GM12878 (cell line): ENCODE data around the gene GPLD1. TPM values are rescaled to one million over a fixed set of nuclear protein-coding genes. Genes with fewer than 3 reads are reported as not detected.

Experiments used
- ATAC-seq: fragments of 200-7000 bp; cut with Tn5 transposase; 3 replicates; pipeline ENCODE4 v1.9.1; 2020; ENCODE audit warnings: mild to moderate bottlenecking, moderate library complexity
- BruUV-seq: library from RNA; stranded (reverse); fragments of 400-500 nt; replicated peaks from 2 replicates; lab custom pipeline; 2021; lab: Mats Ljungman, UMichigan
- CTCF ChIA-PET: fragments of 300-600 bp; sonication (Branson Sonifier 250); formaldehyde crosslinking; extraction: SDS; loops from one replicate; lab custom pipeline; 2021; ENCODE audit warnings: inconsistent platforms; lab: Yijun Ruan, JAX
- POLR2A ChIA-PET: fragments of 350-600 bp; formaldehyde crosslinking; extraction: SDS; loops from one replicate; lab custom pipeline; 2021; ENCODE audit warnings: inconsistent platforms; lab: Charles Lee
- RAD21 ChIA-PET: fragments of 300-600 bp; sonication (Branson Sonifier 250); formaldehyde crosslinking; loops from one replicate; lab custom pipeline; 2023; ENCODE audit warnings: antibody characterized with exemption; ENCODE audit not compliant: unreplicated experiment; lab: Charles Lee
- SMC1A ChIA-PET: fragments of 300-600 bp; sonication (Branson Sonifier 250); formaldehyde crosslinking; loops from one replicate; lab custom pipeline; 2023; ENCODE audit not compliant: unreplicated experiment, uncharacterized antibody; lab: Charles Lee
- DNase-seq: peaks from one replicate; pipeline ENCODE4 v3.0.0-alpha.2; 2011; ENCODE audit warnings: low read depth, low spot score
- FAIRE-seq: peaks from 3 replicates; lab custom pipeline; 2011; peaks lifted over from hg19 to GRCh38; lab: Jason Lieb, UNC
- H2AFZ ChIP-seq: 2 replicates; pipeline ENCODE4 v1.6.0; 2011; ENCODE audit warnings: low read depth, low read length, control low read depth; ENCODE audit not compliant: control insufficient read depth
- H3K27ac ChIP-seq: 2 replicates; pipeline ENCODE4 v1.5.1; 2011; ENCODE audit warnings: control low read depth; ENCODE audit not compliant: control insufficient read depth, insufficient read depth
- H3K27me3 ChIP-seq, 2 experiments: replicated peaks in 1 of 2; 2 replicates each; pipeline versions ENCODE4 v1.6.0 to v1.6.1; 2011; ENCODE audit warnings: low read length in 1 of 2; ENCODE audit not compliant: control insufficient read depth in 2 of 2, insufficient read depth in 2 of 2
- H3K36me3 ChIP-seq, 2 experiments: 2 replicates each; pipeline ENCODE4 v1.5.1; 2011; ENCODE audit warnings: low read length in 1 of 2; ENCODE audit not compliant: control insufficient read depth in 2 of 2, insufficient read depth in 2 of 2
- H3K4me1 ChIP-seq: 2 replicates; pipeline ENCODE4 v1.6.1; 2011; ENCODE audit warnings: mild to moderate bottlenecking, low read length, moderate library complexity, mixed read lengths; ENCODE audit not compliant: control insufficient read depth, insufficient read depth
- H3K4me2 ChIP-seq: 2 replicates; pipeline ENCODE4 v1.6.0; 2011; ENCODE audit warnings: control low read depth; ENCODE audit not compliant: control insufficient read depth, insufficient read depth
- H3K4me3 ChIP-seq: fragments of 200-600 bp; sonication (generic); 2 replicates; pipeline ENCODE4 v1.5.1; 2016
- H3K79me2 ChIP-seq: 2 replicates; pipeline ENCODE4 v1.6.0; 2011; ENCODE audit warnings: low read length; ENCODE audit not compliant: control insufficient read depth, insufficient read depth
- H3K9ac ChIP-seq: 2 replicates; pipeline ENCODE4 v1.8.0; 2011; ENCODE audit warnings: low read length, control low read depth, mixed read lengths; ENCODE audit not compliant: control insufficient read depth, insufficient read depth
- H3K9me3 ChIP-seq: replicated peaks from 3 replicates; pipeline ENCODE4 v1.5.1; 2011; ENCODE audit warnings: mild to moderate bottlenecking, low read length; ENCODE audit not compliant: control insufficient read depth, insufficient read depth
- H4K20me1 ChIP-seq: 2 replicates; pipeline ENCODE4 v1.6.0; 2011; ENCODE audit not compliant: control insufficient read depth, insufficient read depth
- ATF7 ChIP-seq: fragments of 450-650 bp; IDR thresholded peaks from 2 replicates; pipeline ENCODE4 v1.6.1; 2016; ENCODE audit warnings: low read depth, mild to moderate bottlenecking
- BCL11A ChIP-seq: IDR thresholded peaks from 2 replicates; pipeline ENCODE4 v1.6.1; 2011; ENCODE audit warnings: low read depth, low read length
- CREB1 ChIP-seq: IDR thresholded peaks from 2 replicates; pipeline ENCODE4 v1.6.1; 2012; ENCODE audit warnings: low read depth, mild to moderate bottlenecking, inconsistent platforms
- KDM1A ChIP-seq: fragments of 200-600 bp; sonication (generic); IDR thresholded peaks from 2 replicates; pipeline ENCODE4 v1.6.1; 2016; ENCODE audit warnings: borderline replicate concordance
- MEF2B ChIP-seq: fragments of 450-650 bp; IDR thresholded peaks from 2 replicates; pipeline ENCODE4 v1.6.1; 2018; ENCODE audit warnings: mild to moderate bottlenecking, moderate library complexity; ENCODE audit not compliant: partially characterized antibody, poor library complexity, severe bottlenecking
- MTA2 ChIP-seq: fragments of 450-650 bp; IDR thresholded peaks from 2 replicates; pipeline ENCODE4 v1.6.1; 2016; ENCODE audit warnings: low read depth, mild to moderate bottlenecking, moderate library complexity
- NFXL1 ChIP-seq: fragments of 450-650 bp; IDR thresholded peaks from 2 replicates; pipeline ENCODE4 v1.6.1; 2017; ENCODE audit warnings: antibody characterized with exemption, mild to moderate bottlenecking, borderline replicate concordance
- RAD51 ChIP-seq: fragments of 450-650 bp; IDR thresholded peaks from 2 replicates; pipeline ENCODE4 v1.6.1; 2016; ENCODE audit warnings: moderate library complexity, mild to moderate bottlenecking, inconsistent platforms
- RUNX3 ChIP-seq: IDR thresholded peaks from 2 replicates; pipeline ENCODE4 v1.6.1; 2012; ENCODE audit warnings: low read length, inconsistent platforms
- SMC3 ChIP-seq: IDR thresholded peaks from 2 replicates; pipeline ENCODE4 v1.6.1; 2011; ENCODE audit warnings: low read length, improper control_type of control experiment, borderline replicate concordance
- TARDBP ChIP-seq: IDR thresholded peaks from 2 replicates; pipeline ENCODE4 v1.6.1; 2016; ENCODE audit warnings: borderline replicate concordance
- TCF7 ChIP-seq: IDR thresholded peaks from 2 replicates; pipeline ENCODE4 v1.6.1; 2014; ENCODE audit warnings: antibody characterized with exemption, borderline replicate concordance
- WGBS: methylation state at CpG from one replicate; pipeline ENCODE4 v1.1.6; 2016; ENCODE audit warnings: low lambda C conversion rate; ENCODE audit not compliant: insufficient replicate concordance, insufficient coverage; ENCODE audit errors: missing lambda C conversion rate; 5-methylcytosine and 5-hydroxymethylcytosine counted together
- in situ Hi-C: fragments of 300-500 bp; cut with MboI; formaldehyde crosslinking; loops from 9 replicates; pipeline ENCODE4 v1.14.3; 2018; ENCODE audit warnings: mixed read lengths
- intact Hi-C: fragments of 100-400 bp; cut with micrococcal nuclease; formaldehyde crosslinking; loops from one replicate; pipeline ENCODE4 v1.14.2; 2022; ENCODE audit not compliant: unreplicated experiment
- polyA plus RNA-seq, 11 experiments: library from polyadenylated mRNA; depleted of rRNA in 4 of 11; unstranded in 6 of 11; stranded (reverse) in 5 of 11; fragments of >200 nt; fragmentation: Nextera tagmentation in 4 of 11; fragmentation: Illumina TruSeq in 1 of 11; extraction: Ambion mirVana in 4 of 11; extraction: Trizol in 1 of 11; gene quantifications; 1 replicate in 1 of 11; 2 replicates in 10 of 11; pipeline versions ENCODE4 v1.2.1 to v1.2.3, GENCODE V29; 2011 to 2016; ENCODE audit warnings: inconsistent platforms in 2 of 11, missing spikeins in 2 of 11, low read depth in 1 of 11
- total RNA-seq, 4 experiments: library from RNA; depleted of rRNA in 3 of 4; stranded (reverse); fragments of >200 nt in 3 of 4; fragmentation: Illumina TruSeq in 1 of 4; extraction: Trizol in 1 of 4; gene quantifications; 2 replicates each; pipeline versions ENCODE4 v1.2.1 to v1.2.3, GENCODE V29; 2013 to 2021
- TF ChIP-seq, protein P1 (sequence below): IDR thresholded peaks from 2 replicates; pipeline ENCODE4 v1.6.1; 2011; ENCODE audit warnings: low read depth, low read length, improper control_type of control experiment, borderline replicate concordance
- TF ChIP-seq, protein P2 (sequence below): IDR thresholded peaks from 2 replicates; pipeline ENCODE4 v1.6.1; 2012; ENCODE audit warnings: improper control_type of control experiment, low read depth, low read length; ENCODE audit not compliant: insufficient replicate concordance

The GPLD1 gene
- total and polyA plus RNA-seq, 10 of the 15 experiments (the other 5 are each of a cell fraction or from before 2014, with no cell fraction given), result 0.04 to 1.0 (median 0.69) TPM

- H3K36me3 ChIP-seq, result no peaks in the 10 kb centered on the region
- ATAC-seq, result no peak
- ChIA-PET CTCF (interaction anchor here (1.6 kb wide), 1 partner anchor 105 kb away, joined by 3 read pairs; no protein-coding TSS in a partner anchor), POLR2A (no interaction called here), SMC1A (interaction anchor here (0.8 kb wide), 1 partner anchor 70 kb away, joined by 3 read pairs; no protein-coding TSS in a partner anchor), RAD21 (no interaction called here)
- H3K4me3 ChIP-seq, result no peak overlapping the region
- 81% methylated on average over 6 of the region's 6 CpGs for WGBS
- no peaks in the 10 kb centered on the region for H3K27me3 ChIP-seq
- H3K27ac ChIP-seq, result no peak overlapping the region
- TF ChIP-seq TARDBP (no peak), MTA2 (no peak), TCF7 (no peak)
- intact Hi-C loops (no loop called here), in situ Hi-C loops (no loop called here)
- no peak for DNase-seq
- no TSS peak for BruUV-seq
- no peaks in the 10 kb centered on the region for H4K20me1 ChIP-seq
- H3K9ac ChIP-seq, result no peak overlapping the region
- H3K9me3 ChIP-seq, result no peaks in the 10 kb centered on the region
- FAIRE-seq, result no peak
- no peaks in the 10 kb centered on the region for H3K79me2 ChIP-seq
- no peaks in the 10 kb centered on the region for H3K4me1 ChIP-seq
- H2AFZ ChIP-seq, result no peak overlapping the region
- no peak overlapping the region for H3K4me2 ChIP-seq
Observed at GRCh38 chr6:24476631-24477030, 12.7 kb downstream of the GPLD1 start.

DNA sequence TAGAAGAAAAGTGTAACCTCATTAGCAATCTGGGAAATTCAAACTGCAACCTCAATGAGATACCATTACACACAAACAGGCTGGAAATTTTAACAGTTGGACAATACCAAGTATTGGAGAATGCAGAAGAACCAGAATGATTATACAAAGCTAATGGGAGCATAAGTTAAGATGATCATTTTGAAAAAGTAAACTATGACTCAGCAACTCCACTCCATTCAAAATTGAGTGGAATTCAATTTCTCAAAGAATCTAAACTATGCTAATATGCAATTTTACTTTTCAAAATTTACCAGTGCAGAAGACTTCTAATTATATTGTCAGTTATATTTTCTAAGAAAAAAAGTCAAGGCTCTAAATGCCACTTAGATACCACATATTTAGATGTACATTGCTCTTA, 17.2 kb downstream of the GPLD1 start:
- no peak for DNase-seq
- Histone ChIP-seq H3K9me3 (no peaks in the 10 kb centered on the region), H2AFZ (no peak overlapping the region), H3K36me3 (no peaks in the 10 kb centered on the region), H3K4me1 (no peaks in the 10 kb centered on the region), H3K4me3 (no peak overlapping the region), H4K20me1 (no peaks in the 10 kb centered on the region), H3K27ac (no peak overlapping the region), H3K4me2 (no peak overlapping the region), H3K9ac (no peak overlapping the region), H3K79me2 (no peaks in the 10 kb centered on the region), H3K27me3 (no peaks in the 10 kb centered on the region)
- ChIA-PET POLR2A (no interaction called here), SMC1A (interaction anchor here (0.7 to 1.6 kb wide), 2 partner anchors 14 to 29 kb away, joined by 3 read pairs; no protein-coding TSS in a partner anchor), RAD21 (no interaction called here), CTCF (no interaction called here)
- BruUV-seq, result no TSS peak
- no peak for ATAC-seq
- no peak for FAIRE-seq
- in situ Hi-C loops (no loop called here), intact Hi-C loops (no loop called here)
- TF ChIP-seq SMC3 (no peak), RAD51 (no peak), MTA2 (no peak), KDM1A (no peak), CREB1 (no peak), MEF2B (no peak), BCL11A (no peak), ATF7 (no peak), RUNX3 (no peak), NFXL1 (no peak)
- TF ChIP-seq, protein P1, sequence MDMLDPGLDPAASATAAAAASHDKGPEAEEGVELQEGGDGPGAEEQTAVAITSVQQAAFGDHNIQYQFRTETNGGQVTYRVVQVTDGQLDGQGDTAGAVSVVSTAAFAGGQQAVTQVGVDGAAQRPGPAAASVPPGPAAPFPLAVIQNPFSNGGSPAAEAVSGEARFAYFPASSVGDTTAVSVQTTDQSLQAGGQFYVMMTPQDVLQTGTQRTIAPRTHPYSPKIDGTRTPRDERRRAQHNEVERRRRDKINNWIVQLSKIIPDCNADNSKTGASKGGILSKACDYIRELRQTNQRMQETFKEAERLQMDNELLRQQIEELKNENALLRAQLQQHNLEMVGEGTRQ, result no peak
- TF ChIP-seq, protein P2, sequence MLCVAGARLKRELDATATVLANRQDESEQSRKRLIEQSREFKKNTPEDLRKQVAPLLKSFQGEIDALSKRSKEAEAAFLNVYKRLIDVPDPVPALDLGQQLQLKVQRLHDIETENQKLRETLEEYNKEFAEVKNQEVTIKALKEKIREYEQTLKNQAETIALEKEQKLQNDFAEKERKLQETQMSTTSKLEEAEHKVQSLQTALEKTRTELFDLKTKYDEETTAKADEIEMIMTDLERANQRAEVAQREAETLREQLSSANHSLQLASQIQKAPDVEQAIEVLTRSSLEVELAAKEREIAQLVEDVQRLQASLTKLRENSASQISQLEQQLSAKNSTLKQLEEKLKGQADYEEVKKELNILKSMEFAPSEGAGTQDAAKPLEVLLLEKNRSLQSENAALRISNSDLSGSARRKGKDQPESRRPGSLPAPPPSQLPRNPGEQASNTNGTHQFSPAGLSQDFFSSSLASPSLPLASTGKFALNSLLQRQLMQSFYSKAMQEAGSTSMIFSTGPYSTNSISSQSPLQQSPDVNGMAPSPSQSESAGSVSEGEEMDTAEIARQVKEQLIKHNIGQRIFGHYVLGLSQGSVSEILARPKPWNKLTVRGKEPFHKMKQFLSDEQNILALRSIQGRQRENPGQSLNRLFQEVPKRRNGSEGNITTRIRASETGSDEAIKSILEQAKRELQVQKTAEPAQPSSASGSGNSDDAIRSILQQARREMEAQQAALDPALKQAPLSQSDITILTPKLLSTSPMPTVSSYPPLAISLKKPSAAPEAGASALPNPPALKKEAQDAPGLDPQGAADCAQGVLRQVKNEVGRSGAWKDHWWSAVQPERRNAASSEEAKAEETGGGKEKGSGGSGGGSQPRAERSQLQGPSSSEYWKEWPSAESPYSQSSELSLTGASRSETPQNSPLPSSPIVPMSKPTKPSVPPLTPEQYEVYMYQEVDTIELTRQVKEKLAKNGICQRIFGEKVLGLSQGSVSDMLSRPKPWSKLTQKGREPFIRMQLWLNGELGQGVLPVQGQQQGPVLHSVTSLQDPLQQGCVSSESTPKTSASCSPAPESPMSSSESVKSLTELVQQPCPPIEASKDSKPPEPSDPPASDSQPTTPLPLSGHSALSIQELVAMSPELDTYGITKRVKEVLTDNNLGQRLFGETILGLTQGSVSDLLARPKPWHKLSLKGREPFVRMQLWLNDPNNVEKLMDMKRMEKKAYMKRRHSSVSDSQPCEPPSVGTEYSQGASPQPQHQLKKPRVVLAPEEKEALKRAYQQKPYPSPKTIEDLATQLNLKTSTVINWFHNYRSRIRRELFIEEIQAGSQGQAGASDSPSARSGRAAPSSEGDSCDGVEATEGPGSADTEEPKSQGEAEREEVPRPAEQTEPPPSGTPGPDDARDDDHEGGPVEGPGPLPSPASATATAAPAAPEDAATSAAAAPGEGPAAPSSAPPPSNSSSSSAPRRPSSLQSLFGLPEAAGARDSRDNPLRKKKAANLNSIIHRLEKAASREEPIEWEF, result no peak
